ENCODE measurements around the gene CATSPERE.
"Not testable (repeated sequence)": the region's sequence is repeated elsewhere in the genome, so short reads cannot be mapped to it uniquely, and the experiment has no call there.

Gene CATSPERE

GRCh38 chr1:244460197-244460596, 876 bp upstream of the CATSPERE start:
- H3F3A ChIP-seq (ENCODE audit: insufficient read depth, low read length) = peaks cover 8% of the 10 kb centered on the region
- no peak overlapping the region for H3K9ac ChIP-seq (ENCODE audit: low read length)
- no peaks in the 10 kb centered on the region for H3K79me2 ChIP-seq (ENCODE audit: low read length)
- no peaks in the 10 kb centered on the region for H3K9me3 ChIP-seq (replicated peaks; ENCODE audit: insufficient read depth, low read length)
- no peak overlapping the region for H3K27ac ChIP-seq (ENCODE audit: low read length)
- H2AFZ ChIP-seq (ENCODE audit: low read length) = no peak overlapping the region
- TF ChIP-seq, protein P1, sequence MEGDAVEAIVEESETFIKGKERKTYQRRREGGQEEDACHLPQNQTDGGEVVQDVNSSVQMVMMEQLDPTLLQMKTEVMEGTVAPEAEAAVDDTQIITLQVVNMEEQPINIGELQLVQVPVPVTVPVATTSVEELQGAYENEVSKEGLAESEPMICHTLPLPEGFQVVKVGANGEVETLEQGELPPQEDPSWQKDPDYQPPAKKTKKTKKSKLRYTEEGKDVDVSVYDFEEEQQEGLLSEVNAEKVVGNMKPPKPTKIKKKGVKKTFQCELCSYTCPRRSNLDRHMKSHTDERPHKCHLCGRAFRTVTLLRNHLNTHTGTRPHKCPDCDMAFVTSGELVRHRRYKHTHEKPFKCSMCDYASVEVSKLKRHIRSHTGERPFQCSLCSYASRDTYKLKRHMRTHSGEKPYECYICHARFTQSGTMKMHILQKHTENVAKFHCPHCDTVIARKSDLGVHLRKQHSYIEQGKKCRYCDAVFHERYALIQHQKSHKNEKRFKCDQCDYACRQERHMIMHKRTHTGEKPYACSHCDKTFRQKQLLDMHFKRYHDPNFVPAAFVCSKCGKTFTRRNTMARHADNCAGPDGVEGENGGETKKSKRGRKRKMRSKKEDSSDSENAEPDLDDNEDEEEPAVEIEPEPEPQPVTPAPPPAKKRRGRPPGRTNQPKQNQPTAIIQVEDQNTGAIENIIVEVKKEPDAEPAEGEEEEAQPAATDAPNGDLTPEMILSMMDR (IDR thresholded peaks at IDR 0.05; ENCODE audit: low read length) = no peak
- TF ChIP-seq EZH2phosphoT487 (IDR thresholded peaks at IDR 0.05; ENCODE audit: low read length) (no peak), EZH2 (optimal IDR thresholded peaks at IDR 0.05; ENCODE audit: low read depth, low read length) (no peak)
- no peaks in the 10 kb centered on the region for H3K36me3 ChIP-seq (replicated peaks; ENCODE audit: insufficient read depth, low read length)
- no peaks in the 10 kb centered on the region for H3K27me3 ChIP-seq (replicated peaks; ENCODE audit: insufficient read depth, low read length)
- H3K4me3 ChIP-seq (ENCODE audit: low read length) = no peak overlapping the region
- H3K9me2 ChIP-seq (replicated peaks; ENCODE audit: insufficient read depth, low read length) = no peaks in the 10 kb centered on the region
- no peaks in the 10 kb centered on the region for H4K20me1 ChIP-seq (ENCODE audit: insufficient read depth, low read length)
- H3K4me2 ChIP-seq (ENCODE audit: low read depth, low read length) = no peak overlapping the region
- H3K4me1 ChIP-seq (ENCODE audit: low read length) = 0 out of 2 replicates have a peak, but pooled peaks cover 5% of the 10 kb centered on the region
- DNase-seq = no peak

DNA sequence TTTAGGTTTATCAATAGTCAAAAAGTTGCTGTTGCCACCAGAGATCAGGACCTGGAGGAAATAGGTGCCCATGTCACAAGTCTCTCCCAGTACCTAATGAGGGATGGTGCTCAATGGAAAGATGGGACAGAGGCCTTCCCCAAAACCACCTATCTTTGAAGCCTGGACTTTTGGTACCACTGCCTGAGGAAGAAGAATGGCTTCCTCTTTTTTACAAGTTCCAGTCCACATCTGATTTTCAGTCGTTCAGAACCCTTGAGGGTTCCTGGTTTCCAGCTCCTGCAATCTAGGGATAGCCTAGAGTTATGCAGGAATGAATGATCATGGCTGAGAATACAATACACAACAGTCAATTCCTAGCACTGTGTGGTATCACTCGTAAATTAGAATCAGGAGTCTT, 5.7 kb downstream of the CATSPERE start:
- Histone ChIP-seq H3K4me1 (ENCODE audit: low read length) (no peaks in the 10 kb centered on the region), H3K9me3 (replicated peaks; ENCODE audit: insufficient read depth, low read length) (no peaks in the 10 kb centered on the region), H2AFZ (ENCODE audit: low read length) (no peak overlapping the region), H3K4me3 (ENCODE audit: low read length) (no peak overlapping the region), H3K79me2 (ENCODE audit: low read length) (no peaks in the 10 kb centered on the region), H3K9me2 (replicated peaks; ENCODE audit: insufficient read depth, low read length) (no peaks in the 10 kb centered on the region), H3K36me3 (replicated peaks; ENCODE audit: insufficient read depth, low read length) (no peaks in the 10 kb centered on the region), H3K4me2 (ENCODE audit: low read depth, low read length) (no peak overlapping the region), H3K27ac (ENCODE audit: low read length) (no peak overlapping the region), H3K9ac (ENCODE audit: low read length) (no peak overlapping the region), H3K27me3 (replicated peaks; ENCODE audit: insufficient read depth, low read length) (no peaks in the 10 kb centered on the region), H4K20me1 (ENCODE audit: insufficient read depth, low read length) (no peaks in the 10 kb centered on the region), H3F3A (ENCODE audit: insufficient read depth, low read length) (peaks cover 4% of the 10 kb centered on the region; the same call in 1 of the 2 replicates)
- TF ChIP-seq, protein P1 (IDR thresholded peaks at IDR 0.05; ENCODE audit: low read length) = no peak
- TF ChIP-seq EZH2phosphoT487 (IDR thresholded peaks at IDR 0.05; ENCODE audit: low read length) (no peak), EZH2 (optimal IDR thresholded peaks at IDR 0.05; ENCODE audit: low read depth, low read length) (no peak)
- no peak for DNase-seq

- H4K20me1 ChIP-seq (ENCODE audit: insufficient read depth, low read length) = no peaks in the 10 kb centered on the region
- no peak overlapping the region for H3K4me2 ChIP-seq (ENCODE audit: low read depth, low read length)
- H3K36me3 ChIP-seq (replicated peaks; ENCODE audit: insufficient read depth, low read length) = no peaks in the 10 kb centered on the region
Measured at GRCh38 chr1:244473059-244473605, 12.1 kb downstream of the CATSPERE start.

DNA sequence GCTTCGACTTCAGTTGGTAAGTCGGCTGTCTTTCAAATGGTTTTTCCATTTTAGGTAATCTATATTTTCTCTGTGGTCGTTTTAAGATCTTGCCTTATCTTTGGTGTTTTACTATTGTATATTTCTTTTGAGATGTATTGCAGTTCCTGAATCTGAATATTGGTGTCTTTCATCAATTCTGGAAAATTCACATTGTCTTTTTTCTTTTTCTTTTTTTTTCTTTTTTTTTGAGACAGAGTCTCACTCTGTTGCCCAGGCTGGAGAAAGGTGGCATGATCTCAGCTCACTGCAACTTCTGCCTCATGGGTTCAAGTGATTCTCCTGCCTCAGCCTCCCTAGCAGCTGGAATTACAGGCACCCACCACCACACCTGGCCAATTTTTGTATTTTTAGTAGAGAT, 23.9 kb downstream of the CATSPERE start:
- DNase-seq; H3K79me2 ChIP-seq (ENCODE audit: low read length); H3K4me1 ChIP-seq (ENCODE audit: low read length); H3K4me3 ChIP-seq (ENCODE audit: low read length); H3K4me2 ChIP-seq (ENCODE audit: low read depth, low read length); H3K9me3 ChIP-seq (replicated peaks; ENCODE audit: insufficient read depth, low read length); H2AFZ ChIP-seq (ENCODE audit: low read length); H3F3A ChIP-seq (ENCODE audit: insufficient read depth, low read length); H4K20me1 ChIP-seq (ENCODE audit: insufficient read depth, low read length); H3K9me2 ChIP-seq (replicated peaks; ENCODE audit: insufficient read depth, low read length); H3K9ac ChIP-seq (ENCODE audit: low read length); H3K27me3 ChIP-seq (replicated peaks; ENCODE audit: insufficient read depth, low read length); H3K36me3 ChIP-seq (replicated peaks; ENCODE audit: insufficient read depth, low read length); H3K27ac ChIP-seq (ENCODE audit: low read length): not testable (repeated sequence)

More at GRCh38 chr1:244473059-244473605, 12.1 kb downstream of the CATSPERE start:
- Histone ChIP-seq H3K27me3 (replicated peaks; ENCODE audit: insufficient read depth, low read length) (no peaks in the 10 kb centered on the region), H2AFZ (ENCODE audit: low read length) (no peak overlapping the region), H3F3A (ENCODE audit: insufficient read depth, low read length) (no peaks in the 10 kb centered on the region), H3K9ac (ENCODE audit: low read length) (no peak overlapping the region), H3K27ac (ENCODE audit: low read length) (no peak overlapping the region), H3K4me3 (ENCODE audit: low read length) (no peak overlapping the region), H3K79me2 (ENCODE audit: low read length) (no peaks in the 10 kb centered on the region), H3K9me3 (replicated peaks; ENCODE audit: insufficient read depth, low read length) (no peaks in the 10 kb centered on the region), H3K9me2 (replicated peaks; ENCODE audit: insufficient read depth, low read length) (no peaks in the 10 kb centered on the region), H3K4me1 (ENCODE audit: low read length) (no peaks in the 10 kb centered on the region)
- no peak for TF ChIP-seq EZH2phosphoT487 (IDR thresholded peaks at IDR 0.05; ENCODE audit: low read length)
- TF ChIP-seq, protein P1 (IDR thresholded peaks at IDR 0.05; ENCODE audit: low read length) = no peak
- no peak for TF ChIP-seq EZH2 (optimal IDR thresholded peaks at IDR 0.05; ENCODE audit: low read depth, low read length)
- DNase-seq = no peak

Measured in MM.1S (cell line).